MM.1S (cell line): ENCODE results near the gene HOXB5.

Source experiments
- DNase-seq: peaks from one replicate; pipeline ENCODE4 v3.0.0-alpha.2; 2015
- H2AFZ ChIP-seq: fragments of 300-600 bp; sonication (generic); 2 replicates; pipeline ENCODE4 v1.6.0; 2016; ENCODE audit warnings: antibody characterized with exemption, low read length
- H3F3A ChIP-seq: fragments of 300-600 bp; sonication (generic); 2 replicates; pipeline ENCODE4 v1.6.1; 2016; ENCODE audit warnings: mild to moderate bottlenecking, antibody characterized with exemption, low read length, moderate library complexity, mixed read lengths; ENCODE audit not compliant: insufficient read depth
- H3K27ac ChIP-seq: fragments of 300-600 bp; sonication (generic); 2 replicates; pipeline ENCODE4 v1.5.1; 2016; ENCODE audit warnings: mild to moderate bottlenecking, low read length
- H3K27me3 ChIP-seq: fragments of 300-600 bp; sonication (generic); replicated peaks from 2 replicates; pipeline ENCODE4 v1.6.0; 2016; ENCODE audit warnings: low read length; ENCODE audit not compliant: insufficient read depth
- H3K36me3 ChIP-seq: fragments of 300-600 bp; sonication (generic); replicated peaks from 2 replicates; pipeline ENCODE4 v1.6.1; 2016; ENCODE audit warnings: mild to moderate bottlenecking, low read length, mixed read lengths; ENCODE audit not compliant: insufficient read depth
- H3K4me1 ChIP-seq: fragments of 300-600 bp; sonication (generic); 2 replicates; pipeline ENCODE4 v1.6.1; 2016; ENCODE audit warnings: low read length, mixed read lengths
- H3K4me2 ChIP-seq: fragments of 300-600 bp; sonication (generic); 2 replicates; pipeline ENCODE4 v1.6.0; 2016; ENCODE audit warnings: low read depth, low read length
- H3K4me3 ChIP-seq: fragments of 300-600 bp; sonication (generic); 2 replicates; pipeline ENCODE4 v1.5.1; 2016; ENCODE audit warnings: low read length, mixed read lengths
- H3K79me2 ChIP-seq: fragments of 300-600 bp; sonication (generic); 2 replicates; pipeline ENCODE4 v1.6.1; 2016; ENCODE audit warnings: mixed run types, low read length, mixed read lengths
- H3K9ac ChIP-seq: fragments of 300-600 bp; sonication (generic); 2 replicates; pipeline ENCODE4 v1.6.1; 2016; ENCODE audit warnings: low read length, mixed read lengths
- H3K9me2 ChIP-seq: fragments of 300-600 bp; sonication (generic); replicated peaks from 2 replicates; pipeline ENCODE4 v1.6.1; 2016; ENCODE audit warnings: mild to moderate bottlenecking, low read length, mixed read lengths; ENCODE audit not compliant: insufficient read depth
- H3K9me3 ChIP-seq: fragments of 300-600 bp; sonication (generic); replicated peaks from 2 replicates; pipeline ENCODE4 v1.6.1; 2016; ENCODE audit warnings: mild to moderate bottlenecking, low read length, mixed read lengths; ENCODE audit not compliant: insufficient read depth
- H4K20me1 ChIP-seq: fragments of 300-600 bp; sonication (generic); 2 replicates; pipeline ENCODE4 v1.6.1; 2016; ENCODE audit warnings: mild to moderate bottlenecking, low read length, moderate library complexity, mixed read lengths; ENCODE audit not compliant: insufficient read depth
- CTCF ChIP-seq: fragments of 300-600 bp; sonication (generic); IDR thresholded peaks from 2 replicates; pipeline ENCODE4 v1.5.1; 2016; ENCODE audit warnings: antibody characterized with exemption, low read length, mixed read lengths
- EZH2 ChIP-seq: fragments of 300-600 bp; sonication (generic); optimal IDR thresholded peaks from 2 replicates; pipeline ENCODE3; 2017; ENCODE audit warnings: low read depth, mild to moderate bottlenecking, antibody characterized with exemption, low read length, mixed read lengths
- EZH2phosphoT487 ChIP-seq: fragments of 300-600 bp; sonication (generic); IDR thresholded peaks from 2 replicates; pipeline ENCODE4 v1.6.1; 2018; ENCODE audit warnings: antibody characterized with exemption, low read length

The HOXB5 gene

GRCh38 chr17:48591255-48592056 is 2.1 kb downstream of the HOXB5 start:
- Histone ChIP-seq H3K79me2 (no peaks in the 10 kb centered on the region), H4K20me1 (no peaks in the 10 kb centered on the region), H3K4me3 (no peak overlapping the region), H3K27ac (no peak overlapping the region), H3K36me3 (no peaks in the 10 kb centered on the region), H3K9me3 (no peaks in the 10 kb centered on the region), H3K9me2 (no peaks in the 10 kb centered on the region), H3K27me3 (peaks cover 31% of the 10 kb centered on the region), H3F3A (no peaks in the 10 kb centered on the region), H2AFZ (no peak overlapping the region), H3K9ac (no peak overlapping the region), H3K4me2 (no peak overlapping the region), H3K4me1 (peaks cover 6% of the 10 kb centered on the region)
- TF ChIP-seq EZH2: no peak
- no peak for TF ChIP-seq CTCF
- no peak for DNase-seq

GRCh38 chr17:48590607-48591161 is 2.9 kb downstream of the HOXB5 start:
- Histone ChIP-seq H3K79me2 (no peaks in the 10 kb centered on the region), H3K9me2 (no peaks in the 10 kb centered on the region), H3K9me3 (no peaks in the 10 kb centered on the region), H4K20me1 (no peaks in the 10 kb centered on the region), H3F3A (no peaks in the 10 kb centered on the region), H2AFZ (no peak overlapping the region), H3K4me1 (peaks cover 6% of the 10 kb centered on the region), H3K9ac (no peak overlapping the region), H3K27me3 (peaks cover 24% of the 10 kb centered on the region), H3K4me2 (no peak overlapping the region), H3K4me3 (no peak overlapping the region), H3K27ac (no peak overlapping the region), H3K36me3 (no peaks in the 10 kb centered on the region)
- DNase-seq: no peak
- TF ChIP-seq EZH2phosphoT487: no peak
- TF ChIP-seq EZH2: no peak
- TF ChIP-seq CTCF: no peak

GRCh38 chr17:48589831-48590606 is 3.6 kb downstream of the HOXB5 start, which contains the start of gene HOXB3:
HOXB3 (minus strand) TSS chr17:48590241; CDS start chr17:48552474, 37,767 bp downstream.
- Histone ChIP-seq H3K9me2 (no peaks in the 10 kb centered on the region), H2AFZ (no peak within 1 kb of the TSS), H3K9ac (no peak within 1 kb of the TSS), H3K27me3 (peaks cover 17% of the 10 kb centered on the region), H3F3A (no peaks in the 10 kb centered on the region), H3K36me3 (no peaks in the 10 kb centered on the region), H3K79me2 (no peaks in the 10 kb centered on the region), H3K4me1 (peaks cover 6% of the 10 kb centered on the region), H3K4me2 (no peak within 1 kb of the TSS), H3K9me3 (no peaks in the 10 kb centered on the region), H3K27ac (no peak within 1 kb of the TSS), H3K4me3 (no peak within 1 kb of the TSS), H4K20me1 (no peaks in the 10 kb centered on the region)
- DNase-seq: no peak
- TF ChIP-seq CTCF: no peak
- TF ChIP-seq EZH2phosphoT487: no peak
- TF ChIP-seq EZH2: no peak
